Right lobe of liver (tissue), 4 donors: ENCODE measurements around the gene NOS1.

Experiments
- CTCF ChIP-seq, 4 donors: fragments of 200-600 bp in 3 of 4; fragments of 450-650 bp in 1 of 4; IDR thresholded peaks; one replicate each; pipeline versions ENCODE4 v1.5.1 to v1.8.0; 2016 to 2022; ENCODE audit warnings: antibody characterized with exemption in 4 of 4, mild to moderate bottlenecking in 2 of 4
- POLR2A ChIP-seq: fragments of 450-650 bp; IDR thresholded peaks from one replicate; pipeline ENCODE4 v1.6.1; 2017; ENCODE audit warnings: antibody characterized with exemption, mild to moderate bottlenecking
- donor health status: DM: no; HTN: no; CAD: no.
- donor health status: DM: no; HTN: no; CAD: no.
- donor health status: DM: no; HTN: yes; CAD: no.

DNA sequence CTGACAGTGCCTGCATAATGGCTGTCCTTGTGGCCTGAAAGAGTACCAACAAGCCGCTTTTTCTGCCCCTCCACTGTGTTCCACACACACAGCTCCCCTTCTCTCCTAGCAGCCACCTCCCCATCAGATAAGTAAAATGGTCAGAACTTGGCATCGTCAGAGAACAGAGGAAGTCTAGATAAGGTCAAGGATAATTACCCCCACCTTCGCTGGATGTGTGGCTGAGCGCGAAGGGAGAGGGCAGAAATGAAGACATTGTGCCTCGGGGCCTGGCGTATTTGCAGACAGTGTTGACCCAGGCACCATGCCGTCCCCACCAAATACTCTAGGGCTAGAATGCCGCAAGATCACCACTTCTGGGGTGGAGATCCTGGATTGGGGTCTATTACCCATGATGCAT, 201.8 kb downstream of the NOS1 start:
- TF ChIP-seq CTCF (IDR thresholded peaks at IDR 0.05) (no peak), POLR2A (no peak)
